LNCAP (cell line): ENCODE data around the gene JAZF1.

ENCODE experiments used
- TF ChIP-seq, protein P1 (sequence below): fragments of 450-650 bp; IDR thresholded peaks from 2 replicates; pipeline ENCODE4 v1.5.1; 2017; ENCODE audit warnings: mild to moderate bottlenecking

The JAZF1 gene

GRCh38 chr7:28124413-28124812 is 56.2 kb downstream of the JAZF1 start:
- TF ChIP-seq, protein P1, sequence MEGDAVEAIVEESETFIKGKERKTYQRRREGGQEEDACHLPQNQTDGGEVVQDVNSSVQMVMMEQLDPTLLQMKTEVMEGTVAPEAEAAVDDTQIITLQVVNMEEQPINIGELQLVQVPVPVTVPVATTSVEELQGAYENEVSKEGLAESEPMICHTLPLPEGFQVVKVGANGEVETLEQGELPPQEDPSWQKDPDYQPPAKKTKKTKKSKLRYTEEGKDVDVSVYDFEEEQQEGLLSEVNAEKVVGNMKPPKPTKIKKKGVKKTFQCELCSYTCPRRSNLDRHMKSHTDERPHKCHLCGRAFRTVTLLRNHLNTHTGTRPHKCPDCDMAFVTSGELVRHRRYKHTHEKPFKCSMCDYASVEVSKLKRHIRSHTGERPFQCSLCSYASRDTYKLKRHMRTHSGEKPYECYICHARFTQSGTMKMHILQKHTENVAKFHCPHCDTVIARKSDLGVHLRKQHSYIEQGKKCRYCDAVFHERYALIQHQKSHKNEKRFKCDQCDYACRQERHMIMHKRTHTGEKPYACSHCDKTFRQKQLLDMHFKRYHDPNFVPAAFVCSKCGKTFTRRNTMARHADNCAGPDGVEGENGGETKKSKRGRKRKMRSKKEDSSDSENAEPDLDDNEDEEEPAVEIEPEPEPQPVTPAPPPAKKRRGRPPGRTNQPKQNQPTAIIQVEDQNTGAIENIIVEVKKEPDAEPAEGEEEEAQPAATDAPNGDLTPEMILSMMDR, result no peak

DNA sequence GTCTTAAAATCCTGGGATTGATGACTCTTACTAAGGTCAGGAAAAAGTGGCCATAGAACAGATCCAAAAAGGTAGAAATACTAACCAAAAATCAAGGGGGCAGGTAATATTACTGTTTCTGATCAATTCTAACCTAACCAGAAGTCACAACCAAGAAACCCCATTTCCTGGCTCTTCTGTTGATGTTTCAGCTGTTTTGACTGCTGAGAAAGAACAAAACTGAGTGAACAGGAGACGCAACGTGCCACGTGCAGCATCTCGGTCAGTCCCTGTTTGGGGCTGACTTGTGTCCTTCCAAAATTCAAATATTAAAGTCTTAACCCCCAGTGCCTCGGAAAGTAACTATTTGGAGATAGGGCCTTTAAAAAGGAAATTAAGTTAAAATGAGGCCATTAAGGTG is 56.8 kb downstream of the JAZF1 start:
- TF ChIP-seq, protein P1, result no peak

DNA sequence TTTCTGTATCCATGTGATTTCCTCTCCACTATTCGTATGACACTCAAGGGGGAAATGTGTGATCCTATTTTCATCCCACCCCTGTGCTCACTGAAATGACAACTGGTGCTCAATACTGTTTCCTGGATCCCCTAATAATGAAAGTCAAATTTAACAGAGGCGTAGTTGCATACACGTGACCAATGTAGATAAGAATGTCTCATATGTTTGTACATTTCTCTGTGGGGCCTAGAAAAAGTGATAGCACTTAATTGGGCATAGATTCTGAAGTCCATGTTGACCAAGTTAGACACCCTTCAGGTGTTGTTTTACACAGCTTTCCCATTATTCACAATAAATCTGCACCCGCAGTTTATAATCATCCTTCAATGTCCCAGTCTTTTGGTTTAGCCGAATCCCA is 59.1 kb downstream of the JAZF1 start:
- TF ChIP-seq, protein P1, result no peak

GRCh38 chr7:28116041-28116440 is 64.6 kb downstream of the JAZF1 start:
- TF ChIP-seq, protein P1, result no peak

- TF ChIP-seq, protein P1, result no peak
Measured at GRCh38 chr7:28115261-28115660, 65.3 kb downstream of the JAZF1 start.

DNA sequence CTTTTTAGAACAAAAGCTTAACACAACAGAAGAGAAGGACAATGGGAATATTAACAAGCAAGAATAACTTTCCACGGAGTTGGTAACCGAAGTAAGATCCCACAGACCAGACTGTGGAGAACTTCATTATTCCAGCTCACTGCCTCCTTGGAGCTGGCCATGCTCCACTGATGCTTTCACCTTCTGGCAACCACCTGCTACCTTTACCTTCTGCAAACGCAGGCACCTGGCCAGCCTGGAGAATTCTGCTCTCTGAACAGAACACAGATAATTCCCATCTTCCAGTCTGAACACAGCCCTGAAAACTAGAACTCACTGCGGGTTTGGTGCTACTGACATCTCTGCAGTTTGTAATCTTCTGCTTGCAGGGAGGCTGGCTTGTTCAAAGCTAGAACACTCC is 66.5 kb downstream of the JAZF1 start:
- TF ChIP-seq, protein P1, result no peak

- TF ChIP-seq, protein P1, result no peak
Measured at GRCh38 chr7:28112883-28113540, 67.6 kb downstream of the JAZF1 start.

DNA sequence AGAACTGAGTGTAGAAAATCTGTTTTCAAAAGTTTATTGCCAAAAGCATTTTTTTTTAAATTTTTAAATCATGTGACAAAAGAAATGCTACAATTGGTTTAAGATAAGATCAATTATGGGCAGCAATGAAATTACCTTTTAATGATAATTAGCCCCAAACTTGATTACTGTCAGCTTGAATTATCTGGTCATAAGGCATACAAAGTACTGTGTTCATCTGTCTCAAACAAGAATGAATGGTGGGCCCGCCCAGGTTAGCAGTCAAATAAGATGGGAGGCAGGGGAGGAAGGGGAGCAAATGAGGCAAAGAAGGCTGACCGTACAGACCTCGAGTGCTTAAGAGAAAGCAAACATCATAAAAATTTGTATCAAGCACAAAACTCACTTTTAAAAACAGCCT is 68.1 kb downstream of the JAZF1 start:
- TF ChIP-seq, protein P1, result no peak
